Stimulated activated CD4-positive, alpha-beta T cell treated with anti-CD3 and anti-CD28 coated beads, Interleukin-2, amount 100 ng/mL, for 4 hours (primary cell): Measurements from ENCODE around the gene UBE3C.
A peak's percentile ranks its signal among the peaks of the same experiment; 100 is the strongest.
"Not testable (repeated sequence)": the region's sequence is repeated elsewhere in the genome, so short reads cannot be mapped to it uniquely, and the experiment has no call there.

Source experiments
- DNase-seq: peaks from one replicate; pipeline ENCODE4 v3.0.0-alpha.2; 2020; ENCODE audit warnings: low read depth

Gene UBE3C

DNA sequence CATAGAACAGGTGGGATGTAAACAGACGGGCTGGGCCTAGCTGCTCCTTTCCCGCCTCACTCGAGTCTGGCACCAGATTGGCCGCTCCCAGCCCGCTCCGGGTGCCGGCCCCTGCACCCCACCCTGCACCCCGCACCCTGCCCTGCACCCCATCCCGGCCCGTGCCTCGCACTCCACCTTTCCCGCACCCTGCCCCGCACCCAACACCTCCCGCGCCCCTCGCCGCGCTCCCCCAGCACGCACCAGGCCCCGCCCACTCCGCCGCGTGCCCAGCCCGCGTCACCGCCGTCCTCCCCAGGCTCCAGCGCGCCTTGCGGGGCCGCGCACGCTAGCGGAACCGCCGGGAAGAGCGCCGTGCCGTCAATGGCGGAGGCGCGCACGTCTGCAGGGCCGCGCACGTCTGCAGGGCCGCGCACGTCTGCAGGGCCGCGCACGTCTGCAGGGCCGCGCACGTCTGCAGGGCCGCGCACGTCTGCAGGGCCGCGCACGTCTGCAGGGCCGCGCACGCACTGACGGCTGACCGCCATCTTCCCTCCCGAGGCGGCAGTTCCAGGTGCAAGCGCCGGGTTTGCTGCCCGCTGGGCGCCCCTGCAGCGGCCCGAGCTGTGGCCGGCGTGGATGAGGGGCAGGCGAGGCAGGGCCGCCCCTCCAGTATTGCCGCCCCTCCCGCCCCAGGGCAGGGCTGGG, at the start of gene UBE3C:
Gene UBE3C (plus strand): TSS at position 503 of the 687 bp plus-strand sequence. CDS start 347 bp downstream, outside the sequence.
- DNase-seq: peak; percentile 88

DNA sequence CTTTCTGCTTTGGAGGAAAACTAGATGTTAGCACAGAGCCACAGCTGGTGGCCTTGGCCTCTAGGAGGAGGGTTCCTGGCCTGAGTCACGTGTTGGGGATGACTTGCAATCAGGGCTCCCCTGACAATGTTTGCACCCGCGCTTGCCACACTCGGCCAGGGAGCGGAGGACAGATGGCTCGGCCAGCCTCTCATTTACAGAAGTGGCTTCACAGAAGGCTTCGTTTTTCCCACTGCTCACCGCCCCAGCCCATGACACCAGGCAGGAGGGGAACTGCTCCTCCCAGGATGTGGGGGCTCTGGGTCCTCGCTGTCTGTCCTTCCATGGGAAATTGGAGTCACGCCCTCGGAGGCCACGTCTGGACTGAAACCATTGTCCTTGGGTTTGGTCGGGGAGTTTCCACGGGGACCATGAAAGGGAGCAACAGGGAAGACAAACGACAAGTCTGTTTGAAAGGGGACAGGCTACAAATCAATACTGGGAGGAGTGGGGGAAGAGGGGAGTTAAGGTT, 49.6 kb upstream of the UBE3C start:
- DNase-seq: no peak

DNA sequence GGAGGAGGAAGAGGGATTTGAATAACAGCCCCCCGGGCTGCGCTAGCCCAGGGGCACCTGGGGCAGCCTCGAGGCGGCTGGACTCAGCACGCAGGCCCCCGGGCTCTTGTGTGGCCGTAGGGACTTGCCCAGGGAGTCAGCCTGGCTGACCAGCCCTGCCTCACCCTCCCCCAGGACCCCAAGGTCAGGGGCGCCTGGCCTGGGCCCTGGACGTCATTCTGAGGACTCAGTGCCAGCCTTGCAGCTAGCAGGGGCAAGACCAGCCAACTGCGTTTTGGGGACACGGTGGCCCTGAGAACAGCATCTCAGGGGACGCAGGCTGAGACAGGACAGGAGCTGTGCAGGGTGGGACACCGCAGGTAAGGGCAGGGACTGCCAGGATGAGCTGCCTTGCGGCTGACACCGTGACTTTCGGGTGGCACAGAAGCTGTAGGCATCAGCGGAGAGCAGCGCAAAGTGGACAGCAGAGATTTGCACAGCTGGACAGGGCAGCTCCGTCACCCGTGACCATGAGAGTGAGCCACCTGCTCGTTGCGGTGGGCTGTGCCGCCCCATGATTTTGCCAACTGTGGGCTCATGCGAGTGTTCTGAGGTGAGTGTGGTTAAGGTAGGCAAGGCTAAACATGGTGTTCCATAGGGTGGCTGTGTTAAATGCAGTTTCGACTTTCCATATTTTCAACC, 48.1 kb upstream of the UBE3C start:
- DNase-seq: no peak

DNA sequence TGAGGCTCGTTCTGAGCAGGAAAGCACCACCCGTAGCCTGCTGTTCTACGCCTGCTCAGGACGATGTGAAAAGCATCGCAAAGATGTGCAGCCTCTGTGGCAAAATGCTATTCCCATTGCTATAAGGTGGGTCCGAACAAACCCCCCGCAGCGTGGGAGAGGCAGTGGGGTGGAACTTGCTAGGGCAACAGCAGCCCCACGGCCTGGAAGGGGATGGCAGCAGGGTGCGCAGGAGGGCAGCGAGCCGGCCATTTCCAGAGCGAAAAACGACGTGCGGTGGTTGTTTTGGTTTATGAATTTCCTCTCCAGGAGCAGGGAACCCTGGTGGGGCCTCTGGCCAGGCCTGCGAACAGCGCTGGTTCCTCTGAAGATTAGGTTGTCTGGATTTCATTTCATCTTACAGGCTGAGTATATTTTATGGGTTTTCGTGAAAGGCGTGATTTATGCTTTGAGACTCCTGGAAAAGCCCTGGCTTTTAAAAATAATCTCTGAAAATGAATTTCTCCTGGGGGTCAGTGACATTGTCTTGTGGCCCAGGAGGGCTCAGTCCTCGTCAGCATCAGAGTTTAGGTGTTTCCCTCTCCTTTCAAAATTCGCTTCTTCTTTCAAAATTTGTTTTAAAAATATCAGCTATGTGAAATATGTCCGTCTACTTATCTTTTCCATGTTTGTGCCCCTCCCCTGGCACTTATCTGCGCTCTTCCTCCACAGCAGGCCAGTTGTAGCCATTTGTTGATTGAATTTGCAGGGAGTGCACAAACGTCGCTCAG, 42.3 kb upstream of the UBE3C start:
- DNase-seq: no peak

DNA sequence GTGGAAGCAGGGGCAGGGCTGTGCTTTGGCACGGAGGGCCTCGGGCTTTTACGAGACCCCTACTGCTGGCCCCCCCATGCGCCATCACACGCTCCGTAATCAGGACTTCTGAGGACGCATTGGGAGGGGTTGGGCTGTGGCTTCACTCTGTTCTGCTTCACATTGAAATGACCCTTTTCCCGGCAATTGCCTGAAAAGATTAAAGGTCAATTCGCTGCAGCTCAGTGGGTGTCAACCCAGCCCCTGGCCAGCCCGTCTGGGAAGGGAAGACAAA, 41.7 kb upstream of the UBE3C start:
- no peak for DNase-seq

DNA sequence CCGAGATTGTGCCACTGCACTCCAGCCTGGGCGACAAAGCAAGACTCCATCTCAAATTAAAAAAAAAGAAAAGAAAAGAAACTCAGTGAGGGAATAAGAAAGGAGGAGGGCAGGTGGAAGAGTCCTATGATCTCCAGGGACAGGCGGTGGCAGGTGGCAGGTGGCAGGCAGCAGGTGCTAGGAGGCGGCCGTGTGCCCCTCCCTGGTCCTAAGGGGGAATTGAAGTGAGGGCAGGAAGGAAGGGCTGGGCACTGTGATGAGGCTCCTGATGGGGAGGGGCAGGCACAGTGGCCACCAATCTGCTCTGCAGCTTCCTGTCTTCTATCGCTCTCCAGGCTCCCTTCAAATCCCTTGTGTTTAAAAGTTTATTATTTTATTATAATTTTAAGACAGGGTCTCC, 41.2 kb upstream of the UBE3C start:
- DNase-seq: no peak

DNA sequence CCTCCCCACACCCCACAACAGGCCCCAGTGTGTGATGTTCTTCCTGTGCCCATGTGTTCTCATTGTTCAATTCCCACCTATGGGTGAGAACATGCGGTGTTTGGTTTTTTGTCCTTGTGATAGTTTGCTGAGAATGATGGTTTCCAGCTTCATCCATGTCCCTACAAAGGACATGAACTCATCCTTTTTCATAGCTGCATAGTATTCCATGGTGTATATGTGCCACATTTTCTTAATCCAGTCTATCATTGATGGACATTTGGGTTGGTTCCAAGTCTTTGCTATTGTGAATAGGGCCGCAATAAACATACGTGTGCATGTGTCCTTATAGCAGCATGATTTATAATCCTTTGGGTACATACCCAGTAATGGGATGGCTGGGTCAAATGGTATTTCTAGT, 38.7 kb upstream of the UBE3C start:
- DNase-seq: not testable (repeated sequence)

DNA sequence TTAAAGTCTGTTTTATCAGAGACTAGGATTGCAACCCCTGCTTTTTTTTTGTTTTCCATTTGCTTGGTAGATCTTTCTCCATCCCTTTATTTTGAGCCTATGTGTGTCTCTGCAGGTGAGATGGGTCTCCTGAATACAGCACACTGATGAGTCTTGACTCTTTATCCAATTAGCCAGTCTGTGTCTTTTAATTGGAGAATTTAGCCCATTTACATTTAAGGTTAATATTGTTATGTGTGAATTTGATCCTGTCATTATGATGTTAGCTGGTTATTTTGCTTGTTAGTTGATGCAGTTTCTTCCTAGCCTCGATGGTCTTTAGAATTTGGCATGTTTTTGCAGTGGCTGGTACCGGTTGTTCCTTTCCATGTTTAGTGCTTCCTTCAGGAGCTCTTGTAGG, 35.1 kb upstream of the UBE3C start:
- DNase-seq: not testable (repeated sequence)

DNA sequence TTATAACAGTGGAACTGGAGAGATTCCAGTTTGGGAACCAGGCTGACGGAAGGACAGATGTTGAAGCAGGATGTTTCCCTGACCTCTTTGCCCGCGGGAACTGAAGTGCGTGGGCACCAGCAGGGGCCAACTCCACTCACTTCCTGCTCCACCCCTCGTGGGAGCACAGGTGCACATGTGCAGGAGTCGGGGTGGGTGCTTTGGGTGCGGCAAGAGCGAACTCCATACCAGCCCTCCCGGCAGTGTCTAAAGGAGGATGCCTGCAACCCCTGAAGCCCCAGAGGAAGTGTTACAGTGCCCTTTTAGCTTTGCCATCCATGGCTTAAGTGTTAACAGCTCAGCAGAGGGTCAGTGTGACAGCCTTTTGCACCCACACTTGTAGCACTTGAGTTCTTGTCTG, 27.4 kb upstream of the UBE3C start:
- no peak for DNase-seq

DNA sequence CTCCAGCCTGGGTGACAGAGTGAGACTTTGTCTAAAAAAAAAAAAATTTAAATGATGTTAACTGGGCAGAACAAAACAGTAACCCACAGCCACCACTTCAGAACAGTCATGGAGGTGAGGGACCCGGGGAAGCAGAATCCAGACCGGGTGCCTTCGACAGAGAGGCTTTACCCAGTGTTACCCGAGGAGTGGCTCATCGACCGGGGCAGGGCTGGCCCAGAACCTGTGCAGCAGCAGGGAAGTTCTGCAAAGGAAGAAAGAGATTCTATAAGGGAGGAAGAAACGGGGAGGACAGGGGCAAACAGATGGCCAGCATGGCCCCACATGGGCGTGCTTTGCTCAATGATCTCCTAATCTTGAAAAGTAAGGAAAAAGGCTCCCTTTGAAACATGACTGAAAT, 26.0 kb upstream of the UBE3C start:
- DNase-seq: no peak

DNA sequence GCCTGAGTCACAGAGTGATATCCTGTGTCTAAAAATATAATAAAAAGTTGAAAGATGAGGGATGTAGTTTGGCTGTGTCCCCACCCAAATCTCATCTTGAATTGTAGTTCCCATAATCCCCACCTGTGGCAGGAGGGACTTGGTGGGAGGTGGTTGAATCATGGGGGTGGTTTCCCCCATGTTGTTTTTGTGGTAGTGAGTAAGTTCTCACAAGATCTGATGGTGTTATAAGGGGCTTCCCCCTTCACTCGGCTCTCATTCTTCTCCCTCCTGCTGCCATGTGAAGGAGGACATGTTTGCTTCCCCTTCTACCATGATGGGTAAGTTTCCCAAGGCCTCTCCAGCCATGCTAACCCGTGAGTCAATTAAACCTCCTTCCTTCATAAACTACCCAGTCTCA, 25.1 kb upstream of the UBE3C start:
- DNase-seq: no peak

DNA sequence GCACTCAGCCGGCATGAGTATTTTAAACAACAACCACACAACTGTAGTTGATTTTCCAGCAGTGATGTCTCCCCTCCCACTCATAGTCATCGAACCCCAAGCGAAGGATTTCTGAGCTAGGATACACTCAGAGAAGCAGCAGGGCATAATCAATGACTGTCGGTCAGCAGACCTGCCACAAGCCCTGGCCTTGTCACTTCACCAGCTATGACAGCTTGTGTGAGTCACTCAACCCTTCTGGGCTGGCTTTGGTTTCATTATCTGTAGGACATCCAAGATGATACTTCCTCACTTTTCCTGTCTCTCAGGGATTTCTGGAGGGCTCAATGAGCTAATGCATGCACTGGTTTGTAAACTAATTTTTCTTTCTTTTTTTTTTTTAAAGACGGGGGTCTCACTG, 22.0 kb upstream of the UBE3C start:
- no peak for DNase-seq

DNA sequence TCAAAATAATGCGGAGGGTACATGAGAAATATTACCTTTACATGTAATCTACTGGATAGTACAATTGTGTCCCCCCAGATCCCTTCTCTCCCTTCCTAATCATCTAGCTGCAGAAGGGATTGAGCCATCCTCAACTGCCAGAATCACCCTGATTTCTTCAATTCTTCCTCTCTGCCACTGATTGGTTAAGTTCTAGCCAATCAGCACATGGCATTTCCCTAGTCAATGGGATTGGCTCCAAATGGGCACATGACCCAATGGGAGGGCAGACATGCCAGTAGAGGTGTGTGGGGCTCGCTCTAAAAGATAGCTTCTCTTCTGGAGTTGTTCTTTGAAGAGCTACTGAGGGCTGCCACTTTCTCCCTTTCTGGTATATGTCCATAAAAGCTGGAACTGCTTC, 20.9 kb upstream of the UBE3C start:
- DNase-seq: no peak

DNA sequence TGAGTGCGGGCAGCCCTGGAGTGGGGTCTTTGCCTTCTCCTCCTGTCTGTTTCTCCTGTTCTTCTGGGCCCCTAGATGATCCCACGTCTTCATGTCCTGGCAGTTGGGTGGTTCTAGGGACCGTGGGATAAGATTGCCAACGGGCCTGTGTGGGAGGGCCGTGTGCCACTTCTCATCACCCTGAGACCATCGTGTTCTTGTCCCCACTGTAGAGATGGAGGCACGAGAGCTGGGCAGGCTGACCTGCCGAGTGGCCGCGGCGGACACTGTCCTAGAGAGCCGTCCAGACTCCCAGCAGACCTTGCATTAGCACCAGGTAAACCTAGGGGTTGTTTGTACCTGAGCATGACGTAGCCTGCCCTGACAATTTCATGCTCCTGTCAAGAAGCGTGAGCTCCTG, 18.5 kb upstream of the UBE3C start:
- no peak for DNase-seq

DNA sequence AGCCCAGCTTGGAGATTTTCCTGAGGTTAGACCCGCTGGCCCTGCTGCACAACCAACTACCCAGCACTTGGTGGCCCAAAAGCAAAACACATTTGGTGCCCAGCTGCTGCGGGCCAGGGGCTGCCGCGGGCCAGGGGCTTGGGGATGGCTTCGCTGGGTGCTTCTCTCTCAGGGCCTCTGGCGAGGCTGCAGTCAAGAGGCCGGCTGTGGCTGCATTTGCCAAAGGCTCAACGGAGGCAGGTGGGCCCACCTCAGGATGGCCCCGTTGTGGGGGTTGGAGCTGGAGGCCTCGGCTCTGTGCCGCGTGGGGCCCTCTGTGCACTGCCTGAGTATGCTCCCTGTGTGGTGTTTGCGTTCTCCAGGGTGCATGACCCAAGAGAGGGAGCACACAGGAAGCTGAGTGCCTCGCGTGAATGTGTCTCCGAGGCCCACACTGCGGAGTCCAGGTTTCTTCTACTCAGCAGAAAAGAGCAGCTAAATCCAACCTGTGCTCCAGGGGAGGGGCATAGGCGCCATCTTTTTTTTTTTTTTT, 17.5 kb upstream of the UBE3C start:
- DNase-seq: no peak

DNA sequence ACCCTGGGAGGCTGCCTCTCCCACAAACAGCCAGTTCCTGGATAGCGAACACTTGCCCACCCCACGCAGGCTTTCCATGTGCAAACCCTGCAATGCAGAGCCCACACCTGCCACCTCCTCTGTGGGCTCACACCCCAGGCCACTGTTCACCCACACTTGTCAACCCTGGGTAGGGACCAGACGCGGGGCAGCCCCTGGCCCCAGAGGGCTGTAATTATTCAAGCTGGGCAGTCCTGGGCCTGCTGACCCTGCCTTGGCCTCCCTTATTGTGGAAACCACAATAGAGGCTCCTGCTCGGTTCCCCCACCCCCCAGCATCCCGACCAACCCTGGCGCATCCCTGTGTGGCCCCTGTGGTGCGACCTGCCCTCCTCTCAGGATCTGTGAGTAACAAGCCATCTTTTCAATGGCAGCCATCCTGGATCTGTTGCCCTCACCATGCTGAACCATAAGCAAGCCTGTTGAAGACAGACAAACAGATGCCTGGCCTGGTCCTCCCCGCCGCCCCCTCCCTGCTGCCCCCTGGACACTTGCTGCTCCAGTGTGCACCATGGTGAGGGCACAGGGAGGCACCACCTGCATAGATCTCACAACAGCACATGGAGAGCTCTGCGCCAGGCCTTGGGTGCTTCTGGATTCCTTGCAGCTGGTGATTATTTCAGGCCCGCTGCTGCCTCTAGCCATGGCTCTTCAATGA, 15.8 kb upstream of the UBE3C start:
- DNase-seq: no peak

DNA sequence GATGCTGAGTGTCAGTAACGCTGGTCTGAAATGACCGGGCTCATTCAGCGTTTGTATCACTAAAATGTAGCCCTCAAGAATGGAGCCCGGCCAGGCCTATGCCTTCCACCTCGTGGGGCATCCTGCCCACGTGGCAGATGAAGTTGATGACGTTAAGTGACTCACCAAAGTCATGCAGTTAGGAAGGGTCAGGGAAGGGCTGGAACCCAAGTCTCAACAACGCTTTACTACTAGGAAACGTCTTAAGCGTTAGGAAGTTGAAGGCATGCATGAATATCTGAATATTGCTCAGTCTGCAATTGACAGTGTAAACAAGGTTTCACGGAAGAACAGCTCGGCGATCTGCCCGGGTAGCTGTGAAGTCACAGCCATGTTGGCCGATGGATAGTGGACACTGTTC, 14.0 kb upstream of the UBE3C start:
- no peak for DNase-seq

DNA sequence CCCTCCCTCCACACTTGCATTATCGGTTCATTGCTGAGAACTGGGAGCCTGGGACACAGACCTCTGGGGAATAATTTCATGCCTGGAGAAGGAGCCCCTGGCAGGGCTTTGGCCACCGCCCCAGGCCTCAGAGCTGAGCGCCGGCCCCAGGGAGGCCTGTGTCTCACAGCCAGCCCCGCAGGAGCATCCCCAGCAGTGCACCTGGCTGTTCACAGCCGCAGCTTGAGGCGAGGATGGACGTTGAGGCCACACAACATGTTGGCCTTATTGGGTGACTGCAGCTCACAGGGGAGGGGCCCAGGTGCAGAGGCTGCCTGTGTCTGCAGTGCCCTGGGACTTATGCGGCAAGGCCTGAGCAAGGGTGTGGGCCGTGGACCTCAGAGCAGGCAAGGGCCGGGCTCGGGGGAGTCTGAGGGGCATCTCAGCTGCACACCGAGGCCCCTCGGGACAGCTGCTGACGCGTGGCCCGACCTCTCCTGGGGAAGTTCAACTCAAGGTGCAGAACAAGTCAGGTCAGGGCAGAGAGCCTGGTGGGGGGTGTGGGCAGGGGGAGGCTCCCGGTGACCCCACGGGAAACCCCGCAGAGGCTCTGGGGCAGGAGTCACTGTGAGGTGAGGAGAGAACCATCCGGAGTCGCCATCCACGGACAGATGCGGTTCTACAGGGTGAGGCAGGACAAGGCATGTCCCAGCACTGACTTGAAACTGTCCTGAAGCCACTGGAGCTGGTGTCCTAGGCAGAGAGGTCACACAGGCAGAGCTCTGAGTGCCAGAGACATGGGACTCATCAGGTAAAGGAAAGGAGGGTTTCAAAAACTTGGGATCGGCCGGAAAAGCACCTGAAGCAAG, 13.1 kb upstream of the UBE3C start:
- DNase-seq: no peak

DNA sequence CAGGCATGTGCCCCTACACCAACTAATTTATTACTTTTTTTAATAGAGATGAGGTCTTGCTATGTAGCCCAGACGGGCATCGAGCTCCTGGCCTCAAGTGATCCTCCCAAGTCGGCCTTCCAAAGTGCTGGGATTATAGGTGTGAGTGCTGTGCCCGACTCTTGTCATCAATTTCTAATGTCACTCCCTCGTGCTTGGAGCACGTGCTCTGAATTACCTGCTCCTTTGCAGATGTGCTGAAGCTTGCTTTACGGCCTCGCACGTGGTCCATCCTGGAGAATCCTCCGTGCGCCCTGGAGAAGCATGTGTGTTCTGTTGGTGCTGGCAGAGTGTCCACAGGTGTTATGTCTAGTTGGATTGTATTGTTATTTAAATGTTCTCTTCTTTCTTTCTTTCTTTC, 11.8 kb upstream of the UBE3C start:
- no peak for DNase-seq

DNA sequence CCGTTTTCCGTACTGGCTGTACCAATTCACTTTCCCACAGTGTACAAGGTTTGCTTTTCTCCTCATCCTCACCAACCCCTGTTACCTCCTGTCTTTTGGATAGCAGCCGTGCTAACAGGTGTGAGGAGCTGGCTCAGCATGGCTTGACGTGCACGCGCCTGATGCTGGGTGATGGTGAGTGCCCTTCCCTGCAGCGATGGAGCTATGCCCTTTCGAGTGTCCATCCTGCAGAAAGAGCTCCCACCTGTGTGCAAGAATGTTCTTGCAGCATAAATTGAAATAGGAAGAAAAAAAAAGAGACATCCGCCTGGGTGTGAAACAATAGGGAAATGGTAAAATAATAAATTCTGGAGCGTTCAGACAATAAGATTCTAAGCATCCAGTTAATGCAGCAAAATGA, 9.5 kb upstream of the UBE3C start:
- DNase-seq: no peak

DNA sequence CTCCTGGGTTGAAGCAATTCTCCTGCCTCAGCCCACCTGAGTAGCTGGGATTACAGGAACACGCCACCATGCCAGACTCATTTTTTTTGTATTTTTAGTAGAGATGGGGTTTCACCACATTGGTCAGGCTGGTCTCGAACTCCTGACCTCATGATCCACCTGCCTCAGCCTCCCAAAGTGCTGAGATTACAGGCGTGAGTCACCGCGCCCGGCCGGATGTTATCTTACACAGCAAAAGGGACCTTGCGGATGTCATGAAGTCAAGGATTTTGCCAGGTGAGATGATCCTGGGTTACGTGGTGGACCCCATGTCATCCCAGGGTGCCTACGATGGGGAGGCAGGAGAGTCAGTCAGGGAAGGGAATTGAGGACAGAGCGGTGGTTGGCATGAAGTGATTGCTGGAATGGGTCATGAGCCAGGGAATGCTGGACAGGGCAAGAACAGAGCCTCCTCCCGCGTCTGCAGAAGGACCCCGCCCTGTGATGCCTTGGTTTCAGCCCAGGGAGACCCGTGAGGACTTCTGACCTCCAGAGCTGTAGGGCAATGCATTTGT, 8.7 kb upstream of the UBE3C start:
- no peak for DNase-seq
